NB4 (cell line): ENCODE results near the gene SH2D3C.

Experiments used
- MAX ChIP-seq: IDR thresholded peaks from 2 replicates; pipeline ENCODE4 v1.6.1; 2011; ENCODE audit warnings: low read depth, low read length
- POLR2A ChIP-seq: IDR thresholded peaks from 2 replicates; pipeline ENCODE4 v1.6.1; 2011; ENCODE audit warnings: mild to moderate bottlenecking; ENCODE audit not compliant: insufficient read length; ENCODE audit errors: extremely low read depth
- TF ChIP-seq, protein P1 (sequence below): IDR thresholded peaks from one replicate; pipeline ENCODE4 v1.5.1; 2012; ENCODE audit warnings: low read depth, low read length

DNA sequence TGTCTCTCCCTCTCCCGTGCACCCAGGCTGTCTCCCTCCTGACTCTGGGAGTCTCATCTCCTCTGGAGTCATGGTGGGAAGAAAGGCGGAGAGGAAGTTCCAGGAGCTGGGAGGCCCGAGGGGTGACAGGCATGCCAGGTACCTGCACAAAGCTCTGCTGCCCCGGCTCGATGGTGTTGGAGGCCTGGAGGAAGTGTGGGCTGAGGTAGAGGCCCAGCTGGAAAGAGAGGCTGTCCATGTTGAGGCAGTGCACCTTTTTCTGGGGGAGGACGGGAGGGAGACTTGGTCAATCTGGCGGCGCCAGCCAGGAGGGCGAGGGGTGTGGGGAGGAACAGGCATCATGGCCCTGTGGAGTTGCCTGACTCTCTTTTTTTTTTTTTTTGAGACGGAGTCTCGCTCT, 40.1 kb upstream of the SH2D3C start:
- TF ChIP-seq, protein P1, sequence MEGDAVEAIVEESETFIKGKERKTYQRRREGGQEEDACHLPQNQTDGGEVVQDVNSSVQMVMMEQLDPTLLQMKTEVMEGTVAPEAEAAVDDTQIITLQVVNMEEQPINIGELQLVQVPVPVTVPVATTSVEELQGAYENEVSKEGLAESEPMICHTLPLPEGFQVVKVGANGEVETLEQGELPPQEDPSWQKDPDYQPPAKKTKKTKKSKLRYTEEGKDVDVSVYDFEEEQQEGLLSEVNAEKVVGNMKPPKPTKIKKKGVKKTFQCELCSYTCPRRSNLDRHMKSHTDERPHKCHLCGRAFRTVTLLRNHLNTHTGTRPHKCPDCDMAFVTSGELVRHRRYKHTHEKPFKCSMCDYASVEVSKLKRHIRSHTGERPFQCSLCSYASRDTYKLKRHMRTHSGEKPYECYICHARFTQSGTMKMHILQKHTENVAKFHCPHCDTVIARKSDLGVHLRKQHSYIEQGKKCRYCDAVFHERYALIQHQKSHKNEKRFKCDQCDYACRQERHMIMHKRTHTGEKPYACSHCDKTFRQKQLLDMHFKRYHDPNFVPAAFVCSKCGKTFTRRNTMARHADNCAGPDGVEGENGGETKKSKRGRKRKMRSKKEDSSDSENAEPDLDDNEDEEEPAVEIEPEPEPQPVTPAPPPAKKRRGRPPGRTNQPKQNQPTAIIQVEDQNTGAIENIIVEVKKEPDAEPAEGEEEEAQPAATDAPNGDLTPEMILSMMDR = no peak
- TF ChIP-seq POLR2A (no peak), MAX (no peak)
